Activated T-cell treated with anti-CD3 and anti-CD28 coated beads, Interleukin-2, amount 50 U/mL, for 24 hours (primary cell): Measurements from ENCODE around the gene ADARB2.

ENCODE experiments used
- DNase-seq: peaks from one replicate; pipeline ENCODE4 v3.0.0-alpha.2; 2020
- H3K27ac Mint-ChIP-seq: 2 replicates; pipeline ENCODE4 v1.8.0; 2020; ENCODE audit warnings: mild to moderate bottlenecking, mixed read lengths
- H3K27me3 Mint-ChIP-seq: 2 replicates; pipeline ENCODE4 v1.8.0; 2020; ENCODE audit warnings: mixed read lengths
- H3K36me3 Mint-ChIP-seq: 2 replicates; pipeline ENCODE4 v1.8.0; 2020; ENCODE audit warnings: low read depth, mixed read lengths
- H3K4me1 Mint-ChIP-seq: 2 replicates; pipeline ENCODE4 v1.8.0; 2020; ENCODE audit warnings: low read depth, mixed read lengths
- H3K4me3 Mint-ChIP-seq: 2 replicates; pipeline ENCODE4 v1.8.0; 2020; ENCODE audit warnings: mild to moderate bottlenecking, moderate library complexity, mixed read lengths
- H3K9me3 Mint-ChIP-seq: 2 replicates; pipeline ENCODE4 v1.8.0; 2020; ENCODE audit warnings: mixed read lengths

ADARB2 gene

GRCh38 chr10:1292611-1293031, 444.7 kb downstream of the ADARB2 start:
- H3K36me3 Mint-ChIP-seq = no peaks in the 10 kb centered on the region
- no peak overlapping the region for H3K27ac Mint-ChIP-seq
- H3K4me1 Mint-ChIP-seq = peaks cover 12% of the 10 kb centered on the region
- no peaks in the 10 kb centered on the region for H3K9me3 Mint-ChIP-seq
- no peak overlapping the region for H3K4me3 Mint-ChIP-seq
- peaks cover 46% of the 10 kb centered on the region for H3K27me3 Mint-ChIP-seq
- no peak for DNase-seq

GRCh38 chr10:1291178-1292090, 445.9 kb downstream of the ADARB2 start:
- H3K9me3 Mint-ChIP-seq = no peaks in the 10 kb centered on the region
- no peak overlapping the region for H3K4me3 Mint-ChIP-seq
- peaks cover 45% of the 10 kb centered on the region for H3K27me3 Mint-ChIP-seq
- H3K36me3 Mint-ChIP-seq = no peaks in the 10 kb centered on the region
- H3K27ac Mint-ChIP-seq = no peak overlapping the region
- H3K4me1 Mint-ChIP-seq = peaks cover 16% of the 10 kb centered on the region
- no peak for DNase-seq

GRCh38 chr10:1290071-1290471, 447.3 kb downstream of the ADARB2 start:
- H3K9me3 Mint-ChIP-seq = no peaks in the 10 kb centered on the region
- peaks cover 16% of the 10 kb centered on the region for H3K4me1 Mint-ChIP-seq
- peaks cover 38% of the 10 kb centered on the region for H3K27me3 Mint-ChIP-seq
- DNase-seq = no peak
- no peak overlapping the region for H3K27ac Mint-ChIP-seq
- H3K36me3 Mint-ChIP-seq = no peaks in the 10 kb centered on the region
- no peak overlapping the region for H3K4me3 Mint-ChIP-seq

- Mint-ChIP-seq H3K27ac (no peak overlapping the region), H3K4me3 (no peak overlapping the region)
- no peak for DNase-seq
Observed at GRCh38 chr10:1289591-1289990, 447.7 kb downstream of the ADARB2 start.

GRCh38 chr10:1287971-1288401, 449.3 kb downstream of the ADARB2 start:
- Mint-ChIP-seq H3K9me3 (no peaks in the 10 kb centered on the region), H3K27ac (no peak overlapping the region), H3K27me3 (peaks cover 27% of the 10 kb centered on the region), H3K4me1 (peaks cover 12% of the 10 kb centered on the region), H3K36me3 (no peaks in the 10 kb centered on the region), H3K4me3 (no peak overlapping the region)
- no peak for DNase-seq

More at GRCh38 chr10:1289591-1289990, 447.7 kb downstream of the ADARB2 start:
- H3K27me3 Mint-ChIP-seq = peaks cover 34% of the 10 kb centered on the region
- H3K9me3 Mint-ChIP-seq = no peaks in the 10 kb centered on the region
- peaks cover 16% of the 10 kb centered on the region for H3K4me1 Mint-ChIP-seq
- H3K36me3 Mint-ChIP-seq = no peaks in the 10 kb centered on the region

GRCh38 chr10:1287487-1287886, 449.8 kb downstream of the ADARB2 start:
- no peak for DNase-seq
- H3K4me3 Mint-ChIP-seq = no peak overlapping the region

GRCh38 chr10:1284076-1284475, 453.2 kb downstream of the ADARB2 start:
- no peak overlapping the region for H3K27ac Mint-ChIP-seq
- H3K27me3 Mint-ChIP-seq = peaks cover 28% of the 10 kb centered on the region
- H3K4me1 Mint-ChIP-seq = peaks cover 12% of the 10 kb centered on the region
- no peak overlapping the region for H3K4me3 Mint-ChIP-seq
- no peak for DNase-seq
- H3K36me3 Mint-ChIP-seq = no peaks in the 10 kb centered on the region
- no peaks in the 10 kb centered on the region for H3K9me3 Mint-ChIP-seq

More at GRCh38 chr10:1287487-1287886, 449.8 kb downstream of the ADARB2 start:
- Mint-ChIP-seq H3K27ac (no peak overlapping the region), H3K9me3 (no peaks in the 10 kb centered on the region), H3K27me3 (peaks cover 27% of the 10 kb centered on the region), H3K4me1 (peaks cover 12% of the 10 kb centered on the region), H3K36me3 (no peaks in the 10 kb centered on the region)

GRCh38 chr10:1281405-1281782, 455.9 kb downstream of the ADARB2 start:
- peaks cover 31% of the 10 kb centered on the region for H3K27me3 Mint-ChIP-seq
- no peak overlapping the region for H3K4me3 Mint-ChIP-seq
- H3K27ac Mint-ChIP-seq = no peak overlapping the region
- no peaks in the 10 kb centered on the region for H3K36me3 Mint-ChIP-seq
- H3K4me1 Mint-ChIP-seq = no peaks in the 10 kb centered on the region
- no peak for DNase-seq
- H3K9me3 Mint-ChIP-seq = no peaks in the 10 kb centered on the region

GRCh38 chr10:1280466-1281404, 456.6 kb downstream of the ADARB2 start:
- no peak for DNase-seq
- H3K4me3 Mint-ChIP-seq = no peak overlapping the region
- H3K27me3 Mint-ChIP-seq = peaks cover 31% of the 10 kb centered on the region
- no peak overlapping the region for H3K27ac Mint-ChIP-seq
- H3K9me3 Mint-ChIP-seq = no peaks in the 10 kb centered on the region
- no peaks in the 10 kb centered on the region for H3K36me3 Mint-ChIP-seq
- H3K4me1 Mint-ChIP-seq = no peaks in the 10 kb centered on the region

- no peaks in the 10 kb centered on the region for H3K9me3 Mint-ChIP-seq
- H3K4me3 Mint-ChIP-seq = no peak overlapping the region
- H3K27me3 Mint-ChIP-seq = peaks cover 26% of the 10 kb centered on the region
- no peak overlapping the region for H3K27ac Mint-ChIP-seq
- H3K36me3 Mint-ChIP-seq = no peaks in the 10 kb centered on the region
- DNase-seq = no peak
- H3K4me1 Mint-ChIP-seq = no peaks in the 10 kb centered on the region
Observed at GRCh38 chr10:1278306-1278705, 459.0 kb downstream of the ADARB2 start.

GRCh38 chr10:1274701-1275544, 462.4 kb downstream of the ADARB2 start:
- H3K36me3 Mint-ChIP-seq = no peaks in the 10 kb centered on the region
- no peak overlapping the region for H3K4me3 Mint-ChIP-seq
- no peaks in the 10 kb centered on the region for H3K4me1 Mint-ChIP-seq
- peaks cover 10% of the 10 kb centered on the region for H3K27me3 Mint-ChIP-seq
- no peak overlapping the region for H3K27ac Mint-ChIP-seq
- no peaks in the 10 kb centered on the region for H3K9me3 Mint-ChIP-seq
- DNase-seq = no peak

- no peaks in the 10 kb centered on the region for H3K36me3 Mint-ChIP-seq
- no peaks in the 10 kb centered on the region for H3K4me1 Mint-ChIP-seq
- H3K27ac Mint-ChIP-seq = no peak overlapping the region
- no peaks in the 10 kb centered on the region for H3K9me3 Mint-ChIP-seq
- no peak overlapping the region for H3K4me3 Mint-ChIP-seq
- peaks cover 6% of the 10 kb centered on the region for H3K27me3 Mint-ChIP-seq
- DNase-seq = no peak
Observed at GRCh38 chr10:1274111-1274661, 463.1 kb downstream of the ADARB2 start.

- no peaks in the 10 kb centered on the region for H3K4me1 Mint-ChIP-seq
- no peaks in the 10 kb centered on the region for H3K36me3 Mint-ChIP-seq
- H3K27ac Mint-ChIP-seq = no peak overlapping the region
- H3K9me3 Mint-ChIP-seq = no peaks in the 10 kb centered on the region
- peaks cover 3% of the 10 kb centered on the region for H3K27me3 Mint-ChIP-seq
- no peak overlapping the region for H3K4me3 Mint-ChIP-seq
- no peak for DNase-seq
Observed at GRCh38 chr10:1273372-1274105, 463.8 kb downstream of the ADARB2 start.
